Retinal pigment epithelial cell (primary cell): ENCODE results near the gene P2RY11.
A peak's percentile ranks its signal among the peaks of the same experiment; 100 is the strongest.

Source experiments
- DNase-seq: peaks from one replicate; pipeline ENCODE4 v3.0.0-alpha.2; 2010; ENCODE audit warnings: low read depth
- H3K4me3 ChIP-seq: 2 replicates; pipeline ENCODE4 v1.5.1; 2011; ENCODE audit warnings: mild to moderate bottlenecking, low read length, control low read depth, moderate library complexity
- TF ChIP-seq, protein P1 (sequence below): conservative IDR thresholded peaks from 2 replicates; pipeline ENCODE4 v1.5.1; 2011; ENCODE audit warnings: low read depth, low read length, control low read depth, inconsistent platforms

P2RY11 gene

DNA sequence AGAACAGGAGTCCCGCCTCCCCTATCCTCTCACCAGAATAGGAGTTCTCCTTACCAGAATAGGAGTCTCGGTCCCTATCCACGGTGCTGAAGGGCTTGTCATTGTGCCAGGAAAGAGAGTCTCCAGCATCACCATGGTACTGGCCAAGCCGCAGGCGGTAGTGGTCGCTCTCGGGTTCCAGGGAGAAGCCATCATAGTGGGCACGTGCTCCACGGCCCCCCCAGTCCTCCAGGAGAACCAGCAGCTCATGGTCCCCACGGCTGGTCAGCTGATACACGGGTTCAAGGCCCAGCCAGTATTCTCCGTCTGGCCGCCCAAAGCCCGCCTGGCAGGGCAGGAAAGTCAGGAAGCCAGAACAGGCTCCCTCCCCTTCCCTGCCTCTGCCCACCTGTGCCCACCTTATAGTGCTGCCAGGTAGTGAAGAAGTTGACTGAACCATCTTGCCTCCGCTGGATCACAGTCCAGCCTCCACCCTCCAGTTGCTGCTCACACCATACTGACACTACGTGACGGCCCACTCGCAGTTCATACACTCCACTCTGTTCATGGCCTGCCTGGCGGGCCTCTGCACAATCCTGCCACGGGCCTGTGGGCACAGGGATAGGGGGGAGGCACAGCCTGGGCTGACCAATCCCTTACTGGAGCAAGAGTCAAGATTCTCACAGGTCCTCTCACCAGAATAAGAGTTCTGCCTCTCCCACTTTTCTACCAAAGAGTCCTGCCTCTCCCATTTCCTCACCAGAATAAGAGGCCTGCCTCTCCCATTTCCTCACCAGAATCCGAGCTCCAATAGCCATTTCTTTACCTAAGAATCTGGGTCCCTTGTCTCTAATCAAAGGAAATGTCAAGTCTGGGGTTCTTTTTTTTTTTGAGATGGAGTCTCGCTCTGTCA, 18.0 kb upstream of the P2RY11 start:
- no peak overlapping the region for H3K4me3 ChIP-seq
- no peak for DNase-seq
- TF ChIP-seq, protein P1, sequence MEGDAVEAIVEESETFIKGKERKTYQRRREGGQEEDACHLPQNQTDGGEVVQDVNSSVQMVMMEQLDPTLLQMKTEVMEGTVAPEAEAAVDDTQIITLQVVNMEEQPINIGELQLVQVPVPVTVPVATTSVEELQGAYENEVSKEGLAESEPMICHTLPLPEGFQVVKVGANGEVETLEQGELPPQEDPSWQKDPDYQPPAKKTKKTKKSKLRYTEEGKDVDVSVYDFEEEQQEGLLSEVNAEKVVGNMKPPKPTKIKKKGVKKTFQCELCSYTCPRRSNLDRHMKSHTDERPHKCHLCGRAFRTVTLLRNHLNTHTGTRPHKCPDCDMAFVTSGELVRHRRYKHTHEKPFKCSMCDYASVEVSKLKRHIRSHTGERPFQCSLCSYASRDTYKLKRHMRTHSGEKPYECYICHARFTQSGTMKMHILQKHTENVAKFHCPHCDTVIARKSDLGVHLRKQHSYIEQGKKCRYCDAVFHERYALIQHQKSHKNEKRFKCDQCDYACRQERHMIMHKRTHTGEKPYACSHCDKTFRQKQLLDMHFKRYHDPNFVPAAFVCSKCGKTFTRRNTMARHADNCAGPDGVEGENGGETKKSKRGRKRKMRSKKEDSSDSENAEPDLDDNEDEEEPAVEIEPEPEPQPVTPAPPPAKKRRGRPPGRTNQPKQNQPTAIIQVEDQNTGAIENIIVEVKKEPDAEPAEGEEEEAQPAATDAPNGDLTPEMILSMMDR, result no peak

DNA sequence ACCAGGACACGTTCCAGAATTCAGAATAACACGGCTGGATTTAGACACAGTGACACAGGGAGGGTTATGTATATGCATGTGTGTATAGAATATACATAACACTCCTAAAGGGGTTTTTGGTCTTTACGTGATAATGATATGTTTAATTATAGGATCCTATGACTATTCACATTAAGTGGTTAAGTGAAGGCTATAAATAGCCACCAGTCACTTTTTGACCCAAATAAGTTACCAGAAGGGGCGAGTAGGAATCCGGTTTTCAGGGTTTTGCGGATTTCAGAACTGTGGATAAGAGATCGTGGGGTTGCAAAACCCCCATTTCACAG, 15.9 kb upstream of the P2RY11 start:
- TF ChIP-seq, protein P1, result no peak
- H3K4me3 ChIP-seq, result no peak overlapping the region
- DNase-seq, result no peak

DNA sequence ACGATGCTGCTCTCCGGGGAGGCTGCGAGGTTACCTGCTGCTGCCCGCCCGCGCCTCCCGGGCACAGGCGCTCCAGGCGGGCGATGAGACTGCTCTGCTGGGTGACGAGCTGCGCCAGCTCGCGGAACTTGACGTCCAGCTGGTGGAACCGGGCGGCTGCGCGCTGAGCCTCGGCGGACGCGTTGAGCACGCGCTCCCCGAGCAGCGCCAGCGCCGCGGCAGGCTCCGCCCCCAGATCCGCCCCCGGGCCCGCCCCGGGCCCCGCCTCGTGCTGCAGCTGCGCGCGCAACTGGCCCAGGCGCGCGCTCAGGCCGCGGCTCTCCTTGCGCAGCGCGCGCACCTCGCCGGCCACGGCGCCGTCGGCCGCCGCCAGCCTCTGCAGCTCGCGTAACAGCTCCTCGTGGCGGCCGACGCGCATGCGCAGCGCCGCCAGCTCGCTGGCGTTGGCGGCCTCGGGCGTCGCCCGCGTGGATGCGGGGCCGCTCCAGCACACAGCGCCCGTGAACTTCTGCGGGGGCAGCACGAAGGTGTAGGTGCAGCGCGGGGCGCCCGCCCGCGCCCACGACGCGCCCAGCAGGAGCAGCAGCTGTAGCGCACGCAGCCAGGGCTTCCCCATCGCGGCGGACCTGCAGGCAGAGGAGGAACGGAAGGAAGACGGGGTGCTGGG, 15.4 kb upstream of the P2RY11 start:
- DNase-seq, result peak; percentile 34
- H3K4me3 ChIP-seq, result no peak overlapping the region
- TF ChIP-seq, protein P1, result no peak

DNA sequence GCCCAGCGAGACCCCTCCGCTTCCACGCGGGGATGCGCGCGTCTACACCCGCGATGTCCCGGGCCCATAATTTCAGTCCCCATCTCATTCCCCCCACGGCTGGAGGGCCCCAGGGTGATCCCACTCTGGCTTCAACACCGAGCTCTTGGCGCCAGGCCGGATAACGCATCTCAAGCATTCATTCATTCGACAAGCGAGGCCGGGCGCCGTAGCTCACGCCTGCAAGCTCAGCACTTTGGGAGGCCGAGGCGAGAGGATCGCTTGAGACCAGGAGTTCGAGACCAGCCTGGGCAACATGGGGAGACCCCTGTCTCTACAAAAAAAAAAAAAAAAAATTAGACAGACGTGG, 14.9 kb upstream of the P2RY11 start:
- DNase-seq, result no peak
- TF ChIP-seq, protein P1, result no peak
- H3K4me3 ChIP-seq, result no peak overlapping the region

DNA sequence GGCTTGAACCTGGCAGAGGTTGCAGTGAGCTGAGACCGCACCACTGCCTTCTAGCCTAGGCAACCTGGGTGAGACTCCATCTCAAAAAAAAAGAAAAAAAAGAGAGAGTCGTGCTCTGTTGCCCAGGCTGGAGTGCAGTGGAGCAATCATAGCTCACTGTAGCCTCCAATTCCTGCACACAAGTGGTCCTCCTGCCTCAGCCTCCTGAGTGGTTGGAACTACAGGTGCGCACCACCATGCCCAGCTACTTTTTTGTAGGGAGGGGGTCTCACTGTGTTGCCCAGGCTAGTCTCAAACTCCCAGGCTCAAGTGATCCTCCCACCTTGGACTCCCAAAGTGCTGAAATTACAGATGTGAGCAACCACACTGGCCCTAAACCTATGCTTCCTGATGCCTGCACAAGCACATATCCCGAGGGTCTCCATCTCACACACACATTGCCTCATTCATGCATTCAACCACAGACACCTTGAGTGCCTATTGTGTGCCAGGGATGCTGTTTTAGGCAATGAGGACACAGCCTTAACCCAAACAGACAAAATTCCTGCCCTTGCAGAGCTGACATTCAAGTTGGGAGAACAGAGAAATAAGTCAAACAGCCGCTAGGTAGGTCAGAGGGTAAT, 11.2 kb upstream of the P2RY11 start:
- no peak overlapping the region for H3K4me3 ChIP-seq
- DNase-seq, result no peak
- TF ChIP-seq, protein P1, result no peak

DNA sequence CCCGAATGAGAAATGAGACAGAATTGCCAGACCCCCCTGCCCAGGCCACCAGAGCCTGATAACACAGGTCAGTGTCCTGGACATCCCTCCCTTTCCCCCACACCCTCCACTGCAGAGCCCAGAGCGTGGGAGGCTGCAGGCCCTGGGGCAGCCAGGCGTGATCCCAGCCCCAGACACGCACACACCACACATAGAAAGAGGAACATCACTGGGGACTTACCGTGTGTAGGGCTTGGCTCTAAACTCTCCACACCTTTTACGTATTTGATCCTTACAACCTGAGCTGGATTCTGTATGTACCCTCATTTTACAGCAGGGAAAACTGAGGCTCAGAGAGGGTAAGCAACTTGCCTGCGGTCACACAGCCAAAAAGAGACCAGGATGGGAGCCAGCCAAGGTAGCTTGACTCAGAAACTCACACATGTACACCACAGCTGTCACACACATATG, 8.7 kb upstream of the P2RY11 start:
- H3K4me3 ChIP-seq, result no peak overlapping the region
- TF ChIP-seq, protein P1, result no peak
- DNase-seq, result no peak
